HL-60 (cell line): ENCODE measurements around the gene CCDC183.

Experiments used
- CTCF ChIP-seq: IDR thresholded peaks from one replicate; pipeline ENCODE4 v1.5.1; 2011; ENCODE audit warnings: low read length, control low read depth, inconsistent platforms; ENCODE audit not compliant: insufficient read depth
- GABPA ChIP-seq: IDR thresholded peaks from 2 replicates; pipeline ENCODE4 v1.6.1; 2012; ENCODE audit warnings: low read depth
- POLR2AphosphoS5 ChIP-seq: IDR thresholded peaks from 2 replicates; pipeline ENCODE4 v1.6.1; 2012; ENCODE audit warnings: low read depth
- REST ChIP-seq: IDR thresholded peaks from 2 replicates; pipeline ENCODE4 v1.6.1; 2012; ENCODE audit warnings: low read depth; ENCODE audit not compliant: insufficient replicate concordance

- TF ChIP-seq CTCF: no peak
- no peak for TF ChIP-seq GABPA
- no peak for TF ChIP-seq REST
- TF ChIP-seq POLR2AphosphoS5: no peak
Measured at GRCh38 chr9:136840140-136840876, 44.2 kb downstream of the CCDC183 start.
